ENCODE results near the gene ATG7.
A peak's percentile ranks its signal among the peaks of the same experiment; 100 is the strongest.
"Not testable (repeated sequence)": the region's sequence is repeated elsewhere in the genome, so short reads cannot be mapped to it uniquely, and the experiment has no call there.

Gene ATG7

GRCh38 chr3:11251807-11252176 is 20.4 kb upstream of the ATG7 start:
- no peak for DNase-seq (ENCODE audit: low read depth)

- no peak for DNase-seq (ENCODE audit: low read depth)
These were observed 17.3 kb upstream of the ATG7 start for GRCh38 chr3:11254876-11255275.

- DNase-seq (ENCODE audit: low read depth), result not testable (repeated sequence)
These were observed 16.7 kb upstream of the ATG7 start for GRCh38 chr3:11255537-11255936.

GRCh38 chr3:11258958-11259357 is 13.2 kb upstream of the ATG7 start:
- DNase-seq (ENCODE audit: low read depth), result no peak

GRCh38 chr3:11260460-11260859 is 11.7 kb upstream of the ATG7 start:
- DNase-seq (ENCODE audit: low read depth), result no peak

GRCh38 chr3:11269007-11269406 is 3.2 kb upstream of the ATG7 start:
- DNase-seq (ENCODE audit: low read depth), result no peak

- DNase-seq (ENCODE audit: low read depth), result no peak
These were observed 843 bp downstream of the ATG7 start for GRCh38 chr3:11272906-11273574.

GRCh38 chr3:11273891-11274291 is 1.7 kb downstream of the ATG7 start:
- peak; percentile 50 for DNase-seq (ENCODE audit: low read depth)

- DNase-seq (ENCODE audit: low read depth), result no peak
These were observed 2.5 kb downstream of the ATG7 start for GRCh38 chr3:11274566-11275142.

GRCh38 chr3:11275926-11276325 is 3.7 kb downstream of the ATG7 start:
- no peak for DNase-seq (ENCODE audit: low read depth)

GRCh38 chr3:11276901-11277300 is 4.7 kb downstream of the ATG7 start:
- DNase-seq (ENCODE audit: low read depth), result no peak

- peak; percentile 62 for DNase-seq (ENCODE audit: low read depth)
These were observed 10.3 kb downstream of the ATG7 start for GRCh38 chr3:11282250-11283138.

- no peak for DNase-seq (ENCODE audit: low read depth)
These were observed 10.9 kb downstream of the ATG7 start for GRCh38 chr3:11283139-11283475.

GRCh38 chr3:11284011-11284410 is 11.8 kb downstream of the ATG7 start:
- no peak for DNase-seq (ENCODE audit: low read depth)

GRCh38 chr3:11285471-11285870 is 13.3 kb downstream of the ATG7 start:
- DNase-seq (ENCODE audit: low read depth), result no peak

- no peak for DNase-seq (ENCODE audit: low read depth)
These were observed 15.2 kb downstream of the ATG7 start for GRCh38 chr3:11287404-11287803.

- DNase-seq (ENCODE audit: low read depth), result peak; percentile 42
These were observed 15.9 kb downstream of the ATG7 start for GRCh38 chr3:11288021-11288491.

GRCh38 chr3:11288786-11289637 is 16.8 kb downstream of the ATG7 start:
- peak; percentile 95 for DNase-seq (ENCODE audit: low read depth)

GRCh38 chr3:11289864-11290263 is 17.7 kb downstream of the ATG7 start:
- DNase-seq (ENCODE audit: low read depth), result no peak

- peak; percentile 30 for DNase-seq (ENCODE audit: low read depth)
These were observed 18.8 kb downstream of the ATG7 start for GRCh38 chr3:11290743-11291680.

- no peak for DNase-seq (ENCODE audit: low read depth)
These were observed 19.6 kb downstream of the ATG7 start for GRCh38 chr3:11291808-11292207.

All from fibroblast of gingiva (primary cell).